ENCODE data around the gene SPON2.
A peak's percentile ranks its signal among the peaks of the same experiment; 100 is the strongest.

Gene SPON2

GRCh38 chr4:1193206-1194009 lies 21.0 kb upstream of the SPON2 start:
- no peak for DNase-seq

GRCh38 chr4:1192493-1193205 lies 20.3 kb upstream of the SPON2 start:
- peak in 1 of 3 experiments; percentile 24 for DNase-seq

GRCh38 chr4:1192091-1192492 lies 19.7 kb upstream of the SPON2 start:
- no peak for DNase-seq

DNA sequence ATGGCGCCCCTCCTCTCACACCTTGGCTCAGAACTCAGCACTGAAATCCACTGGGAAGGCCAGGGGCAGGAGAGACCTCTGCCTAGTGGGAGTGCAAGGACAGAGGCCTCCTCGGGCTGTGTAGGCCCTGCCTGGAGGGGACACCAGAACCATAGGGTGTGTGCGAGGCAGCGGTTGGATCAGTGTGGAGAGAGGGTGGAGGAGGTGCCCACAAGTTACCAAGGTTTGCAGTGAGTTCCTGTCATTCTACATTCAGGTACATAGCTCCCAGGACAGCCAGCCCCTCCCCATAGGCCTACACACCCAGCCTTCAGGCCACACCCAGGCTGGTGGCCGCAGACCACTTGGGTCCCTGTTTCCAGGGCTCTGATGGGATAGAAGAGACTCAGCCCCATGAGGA lies 19.2 kb upstream of the SPON2 start:
- no peak for DNase-seq

DNA sequence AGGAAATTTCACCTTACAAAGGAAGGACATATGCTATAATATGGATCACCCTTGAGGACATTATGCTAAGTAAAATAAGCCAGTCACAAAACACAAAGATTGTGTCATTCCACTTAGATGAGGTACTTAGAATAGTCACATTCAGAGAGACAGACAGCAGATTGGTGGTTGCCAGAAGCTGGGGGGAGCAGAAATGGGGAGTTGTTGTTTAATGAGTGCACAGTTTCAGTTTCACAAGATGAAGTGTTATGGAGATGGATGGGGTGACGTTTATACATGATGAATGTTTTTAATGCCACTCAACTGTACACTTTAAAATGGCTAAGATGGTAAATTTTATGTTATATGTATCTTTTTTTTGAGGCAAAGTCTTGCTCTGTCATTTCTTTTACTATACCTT lies 14.8 kb upstream of the SPON2 start:
- DNase-seq: peak in 1 of 3 experiments; percentile 6

DNA sequence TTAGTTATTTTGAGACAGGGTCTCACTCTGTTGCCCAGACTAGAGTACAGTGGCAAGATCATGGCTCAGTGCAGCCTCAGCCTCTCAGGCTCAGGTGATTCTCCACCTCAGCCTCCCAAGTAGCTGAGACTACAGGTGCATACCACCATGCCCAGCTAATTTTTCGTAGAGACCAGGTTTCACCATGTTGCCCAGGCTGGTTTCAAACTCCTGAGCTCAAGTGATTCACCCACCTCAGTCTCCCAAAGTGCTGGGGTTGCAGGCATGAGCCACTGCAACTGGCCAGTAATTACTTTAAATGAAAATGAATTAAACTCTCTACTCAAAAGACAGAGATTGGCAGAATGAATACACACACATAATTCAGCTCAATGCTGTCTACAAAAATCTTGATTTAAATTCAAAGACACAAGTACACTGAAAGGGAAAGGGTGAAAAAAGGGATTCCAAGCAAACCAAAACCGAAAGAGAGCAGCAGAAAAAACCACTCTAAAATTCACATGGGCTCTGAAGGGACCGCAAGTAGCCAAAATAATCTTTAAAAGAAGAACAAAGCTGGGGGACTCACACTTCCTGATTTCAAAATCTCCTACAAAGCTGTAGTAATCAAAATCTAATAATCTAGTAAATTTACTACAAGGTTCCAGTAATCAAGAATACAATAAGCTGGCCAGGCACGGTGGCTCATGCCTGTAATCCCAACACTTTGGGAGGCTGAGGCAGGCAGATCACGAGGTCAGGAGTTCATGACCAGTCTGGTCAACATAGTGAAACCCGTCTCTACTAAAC lies 11.8 kb upstream of the SPON2 start:
- no peak for DNase-seq

GRCh38 chr4:1182313-1182712 lies 9.9 kb upstream of the SPON2 start:
- DNase-seq: no peak

- no peak for DNase-seq
Observed at GRCh38 chr4:1180663-1181062, 8.3 kb upstream of the SPON2 start.

GRCh38 chr4:1179976-1180375 lies 7.6 kb upstream of the SPON2 start:
- no peak for DNase-seq

- no peak for DNase-seq
Observed at GRCh38 chr4:1179089-1179441, 6.7 kb upstream of the SPON2 start.

GRCh38 chr4:1178300-1179088 lies 6.1 kb upstream of the SPON2 start:
- no peak for DNase-seq

DNA sequence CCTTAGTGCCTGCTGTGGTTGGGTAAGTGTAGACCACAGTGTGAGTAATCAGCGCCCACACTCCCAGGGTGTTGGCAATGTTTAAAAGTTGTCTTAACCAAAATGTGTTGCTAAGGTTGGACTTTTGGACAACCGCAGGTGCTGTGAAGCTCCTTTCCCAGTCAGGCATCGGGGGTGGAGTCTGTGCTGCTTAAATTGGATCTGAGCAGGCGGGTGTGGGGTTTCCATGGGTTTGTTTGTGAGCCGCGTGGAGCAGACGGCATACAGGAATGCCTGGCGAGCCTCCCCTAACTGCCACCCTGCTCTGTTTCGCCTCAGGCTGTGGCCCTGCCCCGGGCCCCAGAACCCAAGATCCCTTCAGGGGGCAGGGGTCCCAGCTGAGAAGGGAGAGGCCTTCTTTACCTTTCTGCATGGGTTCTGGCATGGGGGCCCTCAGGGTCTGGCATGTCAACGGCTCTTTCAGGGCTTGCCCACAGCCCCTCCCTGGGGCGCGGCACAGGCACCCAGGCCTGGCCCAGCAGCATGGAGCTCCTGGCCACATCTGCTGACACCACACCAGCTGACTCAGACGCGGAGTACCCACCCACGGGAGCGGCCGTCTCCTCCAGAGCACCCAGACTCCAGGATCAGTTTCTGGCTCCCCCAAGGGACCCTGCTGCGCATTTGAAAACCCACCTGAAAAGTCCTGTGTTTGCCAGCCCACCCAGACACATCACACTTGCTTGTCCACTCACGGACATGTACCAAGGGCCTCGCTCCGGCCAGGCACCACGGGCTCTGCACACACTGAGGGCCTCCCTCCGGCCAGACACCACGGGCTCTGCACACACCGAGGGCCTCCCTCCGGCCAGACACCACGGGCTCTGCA lies 5.1 kb upstream of the SPON2 start:
- DNase-seq: no peak

GRCh38 chr4:1176398-1177273 lies 4.3 kb upstream of the SPON2 start:
- DNase-seq: no peak

- no peak for DNase-seq
Observed at GRCh38 chr4:1175635-1176229, 3.3 kb upstream of the SPON2 start.

DNA sequence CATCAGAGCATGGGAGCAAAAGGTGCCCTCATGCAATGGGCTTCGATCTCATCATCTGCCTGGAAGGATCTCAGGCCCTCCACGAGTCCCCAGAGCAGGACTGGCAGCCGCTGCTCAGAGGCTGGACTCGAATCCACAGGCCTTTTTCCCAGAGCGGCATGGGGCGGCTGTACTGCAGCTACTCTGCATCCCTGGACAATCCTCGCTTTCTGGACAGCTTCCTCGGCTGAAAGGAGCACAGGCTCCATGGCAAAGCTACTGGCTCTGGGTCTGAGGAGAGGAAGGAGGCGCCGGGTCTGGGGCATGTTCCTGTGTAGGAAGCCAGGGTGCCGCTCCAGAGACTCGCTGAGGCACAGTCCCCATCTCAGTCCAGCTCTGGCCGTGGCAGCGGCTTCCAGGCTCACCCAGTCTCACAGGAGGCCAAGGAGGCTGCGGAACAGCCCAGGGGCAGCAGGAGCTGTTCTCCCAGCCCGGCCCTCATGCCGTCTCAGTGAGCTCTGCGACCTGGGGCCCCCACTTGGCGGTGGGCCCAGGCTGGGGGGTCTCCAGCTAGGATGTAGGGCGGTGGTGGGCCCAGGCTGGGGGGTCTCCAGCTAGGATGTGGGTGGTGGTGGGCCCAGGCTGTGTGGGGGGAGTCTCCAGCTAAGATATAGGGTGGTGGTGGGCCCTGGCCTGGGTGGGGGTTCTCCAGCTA lies 2.7 kb upstream of the SPON2 start:
- DNase-seq: no peak

- no peak for DNase-seq
Observed at GRCh38 chr4:1172971-1173757, 781 bp upstream of the SPON2 start.

GRCh38 chr4:1171311-1172227 lies 814 bp downstream of the SPON2 start:
- DNase-seq: no peak

GRCh38 chr4:1170976-1171310 lies 1.4 kb downstream of the SPON2 start:
- no peak for DNase-seq

Data from NCI-H1417 (cell line).